Activated CD4-positive, alpha-beta T cell treated with anti-CD3 and anti-CD28 coated beads, Interleukin-2, amount 10 ng/mL, durations not matched to agents 7 days and 5 days (primary cell): ENCODE measurements around the gene ITGB1. TPM values are rescaled to one million over a fixed set of nuclear protein-coding genes. Genes with fewer than 3 reads are reported as not detected.
"Not testable (repeated sequence)": the region's sequence is repeated elsewhere in the genome, so short reads cannot be mapped to it uniquely, and the experiment has no call there.

Source experiments
- CTCF ChIA-PET: fragments of 350-600 bp; sonication (Branson Sonifier 250); formaldehyde crosslinking; loops from one replicate; lab custom pipeline; 2021; ENCODE audit warnings: antibody characterized with exemption; lab: Charles Lee
- POLR2A ChIA-PET: fragments of 350-600 bp; sonication (Branson Sonifier 250); formaldehyde crosslinking; loops from one replicate; lab custom pipeline; 2021; ENCODE audit warnings: antibody characterized with exemption; lab: Charles Lee
- DNase-seq: peaks from one replicate; pipeline ENCODE4 v3.0.0-alpha.2; 2020
- H3K27ac Mint-ChIP-seq: one replicate; pipeline ENCODE4 v1.8.0; 2021; ENCODE audit warnings: mild to moderate bottlenecking, moderate library complexity, mixed read lengths
- H3K27me3 Mint-ChIP-seq: one replicate; pipeline ENCODE4 v1.8.0; 2021; ENCODE audit warnings: mixed read lengths
- H3K36me3 Mint-ChIP-seq: one replicate; pipeline ENCODE4 v1.8.0; 2021; ENCODE audit warnings: low read depth, mixed read lengths
- H3K4me1 Mint-ChIP-seq: one replicate; pipeline ENCODE4 v1.8.0; 2021; ENCODE audit warnings: mixed read lengths
- H3K4me3 Mint-ChIP-seq: one replicate; pipeline ENCODE4 v1.8.0; 2021; ENCODE audit warnings: mild to moderate bottlenecking, moderate library complexity, mixed read lengths
- H3K9me3 Mint-ChIP-seq: one replicate; pipeline ENCODE4 v1.8.0; 2021; ENCODE audit warnings: mixed read lengths
- total RNA-seq, 2 experiments: library from RNA; stranded (reverse); gene quantifications; one replicate each; pipeline ENCODE4 v1.2.3, GENCODE V29; 2021

Gene ITGB1
- total RNA-seq, 2 experiments from 2014 or later = 89.4 to 98.4 TPM

- POLR2A ChIA-PET, H3K27me3 Mint-ChIP-seq, DNase-seq, H3K4me3 Mint-ChIP-seq, H3K27ac Mint-ChIP-seq, H3K36me3 Mint-ChIP-seq, H3K9me3 Mint-ChIP-seq: not testable (repeated sequence)
- H3K4me1 Mint-ChIP-seq = peaks cover 27% of the 10 kb centered on the region
- CTCF ChIA-PET = interaction anchor here (0.6 kb wide), 1 partner anchor 201 kb away, joined by 4 read pairs; no protein-coding TSS in a partner anchor
Observed at GRCh38 chr10:32977846-32978809, 20.1 kb upstream of the ITGB1 start.

DNA sequence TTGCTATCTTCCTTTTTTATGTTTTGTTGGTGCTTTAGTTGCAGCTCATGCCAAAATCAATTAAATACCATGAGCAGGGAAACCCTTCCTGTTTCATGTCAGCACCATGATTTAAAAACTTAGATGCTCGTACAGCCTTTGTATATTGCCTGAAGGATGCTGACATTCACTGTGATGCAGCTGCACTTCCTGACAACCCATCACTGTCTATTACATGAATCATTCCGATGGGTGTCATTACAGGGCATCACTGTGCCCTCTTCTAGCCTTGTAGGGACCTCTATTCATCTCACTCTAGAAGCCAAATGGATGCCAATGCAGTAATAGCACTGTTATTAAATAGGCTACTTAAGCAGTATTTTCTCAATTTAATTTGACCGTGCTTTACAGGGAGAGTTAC is 18.3 kb upstream of the ITGB1 start:
- H3K27ac Mint-ChIP-seq = no peak overlapping the region
- H3K4me1 Mint-ChIP-seq = peaks cover 23% of the 10 kb centered on the region
- ChIA-PET CTCF (interaction anchor here (1.8 kb wide), 1 partner anchor 13 kb away, joined by 6 read pairs; no protein-coding TSS in a partner anchor), POLR2A (no interaction called here)
- DNase-seq = no peak
- no peak overlapping the region for H3K4me3 Mint-ChIP-seq
- no peaks in the 10 kb centered on the region for H3K36me3 Mint-ChIP-seq
- peaks cover 2% of the 10 kb centered on the region for H3K27me3 Mint-ChIP-seq
- H3K9me3 Mint-ChIP-seq = no peaks in the 10 kb centered on the region

DNA sequence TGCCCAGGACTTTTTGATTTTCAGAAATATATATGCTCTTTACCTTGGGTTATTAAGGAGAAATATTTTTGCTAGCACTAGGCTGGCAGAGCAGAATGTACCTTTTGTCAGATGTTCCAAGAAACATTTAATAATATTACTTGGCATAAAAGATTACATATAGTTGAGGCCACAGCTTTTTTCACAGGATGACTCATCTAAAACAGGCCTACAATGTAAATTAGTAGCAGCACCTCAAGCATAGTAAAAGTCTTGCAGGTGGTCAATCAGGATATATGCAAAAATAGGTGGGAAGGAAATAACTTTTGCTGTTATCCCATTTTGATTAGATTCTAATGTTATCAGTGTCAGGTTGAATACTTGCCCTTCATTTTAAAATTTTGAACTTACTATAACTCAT is 14.9 kb upstream of the ITGB1 start:
- peaks cover 10% of the 10 kb centered on the region for H3K4me1 Mint-ChIP-seq
- H3K27ac Mint-ChIP-seq = no peak overlapping the region
- H3K27me3 Mint-ChIP-seq = peaks cover 2% of the 10 kb centered on the region
- no peaks in the 10 kb centered on the region for H3K9me3 Mint-ChIP-seq
- ChIA-PET CTCF (interaction anchor here (0.9 kb wide), 1 partner anchor 35 kb away, joined by 3 read pairs; no protein-coding TSS in a partner anchor), POLR2A (no interaction called here)
- H3K4me3 Mint-ChIP-seq = no peak overlapping the region
- no peaks in the 10 kb centered on the region for H3K36me3 Mint-ChIP-seq
- no peak for DNase-seq

- Mint-ChIP-seq H3K36me3 (no peaks in the 10 kb centered on the region), H3K4me1 (peaks cover 10% of the 10 kb centered on the region), H3K27ac (no peak overlapping the region), H3K9me3 (no peaks in the 10 kb centered on the region), H3K4me3 (no peak overlapping the region), H3K27me3 (peaks cover 2% of the 10 kb centered on the region)
- no peak for DNase-seq
- ChIA-PET POLR2A (no interaction called here), CTCF (no interaction called here)
Observed at GRCh38 chr10:32972460-32972859, 14.4 kb upstream of the ITGB1 start.

DNA sequence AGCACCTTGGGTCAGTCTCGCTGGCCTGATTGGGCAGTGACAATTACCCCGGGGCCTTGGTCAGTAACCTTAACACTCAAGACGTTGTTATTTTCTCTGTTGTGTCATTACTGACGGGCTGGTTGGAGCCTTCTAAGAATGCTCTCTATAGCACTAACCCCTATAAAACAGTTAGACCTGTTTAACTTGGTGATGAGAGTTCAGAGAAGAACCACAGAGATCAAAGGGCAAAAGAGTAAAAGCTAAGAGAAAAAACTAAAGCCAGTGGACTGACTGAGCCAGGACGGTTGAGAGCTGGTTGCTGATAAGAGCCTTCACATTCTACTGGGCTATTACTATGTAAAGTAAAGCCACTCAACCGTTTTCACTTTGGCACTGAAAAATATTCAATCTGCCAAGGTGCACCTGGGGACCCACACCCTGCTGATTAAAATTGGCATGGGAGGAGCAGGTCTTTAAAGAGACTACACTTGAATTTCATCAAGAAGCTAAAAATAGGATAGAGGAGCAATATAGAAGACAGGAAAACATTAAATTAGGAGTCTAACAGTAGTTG is 13.6 kb upstream of the ITGB1 start:
- CTCF ChIA-PET = no interaction called here
- Mint-ChIP-seq H3K27me3 (peaks cover 2% of the 10 kb centered on the region), H3K4me1 (peaks cover 10% of the 10 kb centered on the region), H3K9me3 (no peaks in the 10 kb centered on the region), H3K36me3 (no peaks in the 10 kb centered on the region), H3K4me3 (no peak overlapping the region), H3K27ac (no peak overlapping the region)
- no peak for DNase-seq
- POLR2A ChIA-PET = no interaction called here

DNA sequence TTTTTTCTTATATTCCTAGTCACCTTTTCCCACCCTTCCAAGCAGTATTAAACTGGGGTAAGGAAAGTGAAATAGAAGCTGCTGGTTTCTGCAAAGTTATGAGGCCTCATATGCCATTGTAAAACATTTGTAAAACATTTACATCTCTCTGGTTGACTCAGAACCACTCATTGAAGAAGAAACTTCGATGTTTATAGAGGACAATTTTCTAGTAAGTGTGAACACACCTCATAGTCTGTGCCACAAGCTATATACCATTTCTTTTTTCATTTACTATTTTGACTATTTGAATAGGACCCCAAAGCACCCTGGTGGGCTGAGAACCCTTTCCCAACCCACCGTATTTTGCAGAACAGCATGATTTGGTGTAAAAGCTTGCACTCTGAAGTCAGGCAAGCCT is 12.9 kb upstream of the ITGB1 start:
- H3K36me3 Mint-ChIP-seq = no peaks in the 10 kb centered on the region

DNA sequence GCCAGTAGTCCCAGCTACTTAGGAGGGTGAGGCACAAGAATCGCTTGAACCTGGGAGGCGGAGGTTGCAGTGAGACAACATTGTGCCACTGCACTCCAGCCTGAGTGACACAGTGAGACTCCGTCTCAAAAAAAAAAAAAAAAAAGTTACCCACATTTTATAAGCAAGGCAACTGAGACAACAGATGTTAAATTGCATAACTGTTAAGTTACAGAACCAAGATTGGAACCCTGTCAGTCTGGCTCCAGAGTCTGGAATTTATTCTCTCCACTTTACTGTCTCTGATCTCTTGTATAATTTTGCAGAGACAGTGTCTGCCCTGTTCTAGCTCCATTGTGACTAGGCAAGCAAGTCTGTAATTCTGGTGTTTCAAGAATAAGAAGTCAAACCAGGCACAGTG is 6.2 kb upstream of the ITGB1 start:
- CTCF ChIA-PET = interaction anchor here (0.7 to 0.8 kb wide), 2 partner anchors 17 to 189 kb away, joined by 3 read pairs; no protein-coding TSS in a partner anchor
- Mint-ChIP-seq H3K9me3 (no peaks in the 10 kb centered on the region), H3K27me3 (peaks cover 11% of the 10 kb centered on the region), H3K27ac (no peak overlapping the region), H3K4me1 (peaks cover 12% of the 10 kb centered on the region), H3K4me3 (no peak overlapping the region), H3K36me3 (no peaks in the 10 kb centered on the region)
- DNase-seq = no peak
- POLR2A ChIA-PET = no interaction called here

More for the DNA sequence above, 12.9 kb upstream of the ITGB1 start:
- POLR2A ChIA-PET = no interaction called here
- Mint-ChIP-seq H3K27ac (no peak overlapping the region), H3K4me1 (peaks cover 10% of the 10 kb centered on the region), H3K4me3 (no peak overlapping the region), H3K9me3 (no peaks in the 10 kb centered on the region), H3K27me3 (peaks cover 5% of the 10 kb centered on the region)
- CTCF ChIA-PET = no interaction called here
- DNase-seq = no peak

GRCh38 chr10:32963096-32963495 is 5.1 kb upstream of the ITGB1 start:
- Mint-ChIP-seq H3K4me1 (peaks cover 20% of the 10 kb centered on the region), H3K9me3 (no peaks in the 10 kb centered on the region), H3K27ac (no peak overlapping the region), H3K4me3 (no peak overlapping the region), H3K27me3 (peaks cover 13% of the 10 kb centered on the region), H3K36me3 (peaks cover 3% of the 10 kb centered on the region)
- POLR2A ChIA-PET = no interaction called here
- CTCF ChIA-PET = no interaction called here
- no peak for DNase-seq

GRCh38 chr10:32962521-32962920 is 4.5 kb upstream of the ITGB1 start:
- Mint-ChIP-seq H3K4me3 (no peak overlapping the region), H3K27me3 (peaks cover 13% of the 10 kb centered on the region), H3K36me3 (peaks cover 3% of the 10 kb centered on the region), H3K4me1 (peaks cover 20% of the 10 kb centered on the region), H3K27ac (no peak overlapping the region), H3K9me3 (no peaks in the 10 kb centered on the region)
- POLR2A ChIA-PET = no interaction called here
- DNase-seq = no peak
- CTCF ChIA-PET = no interaction called here

GRCh38 chr10:32961895-32962369 is 3.9 kb upstream of the ITGB1 start:
- CTCF ChIA-PET = no interaction called here
- no peak overlapping the region for H3K27ac Mint-ChIP-seq
- no peaks in the 10 kb centered on the region for H3K9me3 Mint-ChIP-seq
- no peak for DNase-seq
- POLR2A ChIA-PET = no interaction called here
- H3K27me3 Mint-ChIP-seq = peaks cover 13% of the 10 kb centered on the region
- peaks cover 20% of the 10 kb centered on the region for H3K4me1 Mint-ChIP-seq
- H3K4me3 Mint-ChIP-seq = no peak overlapping the region
- peaks cover 3% of the 10 kb centered on the region for H3K36me3 Mint-ChIP-seq

- Mint-ChIP-seq H3K27ac (no peak overlapping the region), H3K4me1 (peaks cover 24% of the 10 kb centered on the region), H3K27me3 (peaks cover 11% of the 10 kb centered on the region), H3K9me3 (no peaks in the 10 kb centered on the region), H3K36me3 (peaks cover 3% of the 10 kb centered on the region), H3K4me3 (no peak overlapping the region)
- DNase-seq = no peak
- POLR2A ChIA-PET = no interaction called here
- CTCF ChIA-PET = no interaction called here
Observed at GRCh38 chr10:32961343-32961894, 3.4 kb upstream of the ITGB1 start.

- peaks cover 10% of the 10 kb centered on the region for H3K36me3 Mint-ChIP-seq
- H3K9me3 Mint-ChIP-seq = no peaks in the 10 kb centered on the region
- ChIA-PET POLR2A (no interaction called here), CTCF (interaction anchor here (1.1 kb wide), 1 partner anchor 20 kb away, joined by 4 read pairs; no protein-coding TSS in a partner anchor)
- no peak overlapping the region for H3K4me3 Mint-ChIP-seq
- H3K4me1 Mint-ChIP-seq = peaks cover 33% of the 10 kb centered on the region
- peaks cover 11% of the 10 kb centered on the region for H3K27me3 Mint-ChIP-seq
- no peak for DNase-seq
- no peak overlapping the region for H3K27ac Mint-ChIP-seq
Observed at GRCh38 chr10:32960022-32960421, 2.0 kb upstream of the ITGB1 start.
